NCI-H2107 treated with DMSO at 0.1 percent for 48 hours (cell line): Measurements from ENCODE around the gene SGMS1.
"Not testable (repeated sequence)": the region's sequence is repeated elsewhere in the genome, so short reads cannot be mapped to it uniquely, and the experiment has no call there.

Experiments
- DNase-seq: peaks from one replicate; lab custom pipeline; 2025; ENCODE audit not compliant: unreplicated experiment; lab: John Stamatoyannopoulos, UW

Gene SGMS1

GRCh38 chr10:50511492-50512213 is 112.1 kb downstream of the SGMS1 start:
- DNase-seq, result no peak

- no peak for DNase-seq
Observed at GRCh38 chr10:50510517-50511473, 113.0 kb downstream of the SGMS1 start.

GRCh38 chr10:50508315-50509051 is 115.3 kb downstream of the SGMS1 start:
- DNase-seq, result no peak

GRCh38 chr10:50506861-50507573 is 116.7 kb downstream of the SGMS1 start:
- DNase-seq, result no peak

- DNase-seq, result no peak
Observed at GRCh38 chr10:50504389-50504788, 119.4 kb downstream of the SGMS1 start.

- no peak for DNase-seq
Observed at GRCh38 chr10:50503661-50504320, 120.0 kb downstream of the SGMS1 start.

- DNase-seq, result not testable (repeated sequence)
Observed at GRCh38 chr10:50503156-50503555, 120.6 kb downstream of the SGMS1 start.

GRCh38 chr10:50501924-50502452 is 121.8 kb downstream of the SGMS1 start:
- no peak for DNase-seq

- DNase-seq, result no peak
Observed at GRCh38 chr10:50501478-50501877, 122.3 kb downstream of the SGMS1 start.

GRCh38 chr10:50498465-50498864 is 125.3 kb downstream of the SGMS1 start:
- DNase-seq, result no peak

- no peak for DNase-seq
Observed at GRCh38 chr10:50497758-50498157, 126.0 kb downstream of the SGMS1 start.

- DNase-seq, result no peak
Observed at GRCh38 chr10:50496228-50496627, 127.5 kb downstream of the SGMS1 start.

- DNase-seq, result no peak
Observed at GRCh38 chr10:50490241-50490640, 133.5 kb downstream of the SGMS1 start.

GRCh38 chr10:50484550-50484949 is 139.2 kb downstream of the SGMS1 start:
- DNase-seq, result not testable (repeated sequence)

GRCh38 chr10:50480054-50481007 is 143.4 kb downstream of the SGMS1 start:
- no peak for DNase-seq

GRCh38 chr10:50477287-50478203 is 146.2 kb downstream of the SGMS1 start:
- DNase-seq, result no peak

GRCh38 chr10:50473756-50474155 is 150.0 kb downstream of the SGMS1 start:
- DNase-seq, result no peak

GRCh38 chr10:50472914-50473313 is 150.8 kb downstream of the SGMS1 start:
- no peak for DNase-seq
